Endothelial cell of umbilical vein (primary cell): ENCODE results near the gene CCS. TPM values are rescaled to one million over a fixed set of nuclear protein-coding genes. Genes with fewer than 3 reads are reported as not detected.

Source experiments
- BruUV-seq: library from RNA; stranded (reverse); fragments of 400-500 nt; replicated peaks from 2 replicates; lab custom pipeline; 2021; lab: Mats Ljungman, UMichigan
- CTCF ChIA-PET: fragments of 300-600, 350-600 bp; sonication (Branson Sonifier 250); formaldehyde crosslinking; loops from one replicate; lab custom pipeline; 2021; ENCODE audit warnings: antibody characterized with exemption, inconsistent platforms; lab: Charles Lee
- POLR2A ChIA-PET: fragments of 300-600, 350-600 bp; sonication (Branson Sonifier 250); formaldehyde crosslinking; loops from one replicate; lab custom pipeline; 2021; ENCODE audit warnings: antibody characterized with exemption, inconsistent platforms; lab: Charles Lee
- DNase-seq: peaks from one replicate; pipeline ENCODE4 v3.0.0-alpha.2; 2011; ENCODE audit warnings: low read depth, low spot score
- FAIRE-seq: peaks from 2 replicates; lab custom pipeline; 2011; peaks lifted over from hg19 to GRCh38; lab: Jason Lieb, UNC
- H2AFZ ChIP-seq: 2 replicates; pipeline ENCODE4 v1.6.0; 2012; ENCODE audit warnings: low read depth, low read length, control low read depth, inconsistent platforms
- H3K27ac ChIP-seq: 2 replicates; pipeline ENCODE4 v1.5.1; 2011; ENCODE audit warnings: low read depth, mild to moderate bottlenecking, control low read depth, low read length, moderate library complexity; ENCODE audit not compliant: insufficient read depth
- H3K27me3 ChIP-seq, 2 experiments: 2 replicates each; pipeline versions ENCODE4 v1.6.0 to v1.6.1; 2011; ENCODE audit warnings: low read length in 2 of 2, mixed read lengths in 1 of 2; ENCODE audit not compliant: control insufficient read depth in 2 of 2, insufficient read depth in 2 of 2
- H3K36me3 ChIP-seq, 2 experiments: 2 replicates in 1 of 2; 3 replicates in 1 of 2; pipeline ENCODE4 v1.5.1; 2011; ENCODE audit warnings: low read length in 2 of 2, mild to moderate bottlenecking in 1 of 2, moderate library complexity in 1 of 2; ENCODE audit not compliant: control insufficient read depth in 2 of 2, insufficient read depth in 2 of 2; ENCODE audit errors: extremely low read depth in 1 of 2
- H3K4me1 ChIP-seq: 3 replicates; pipeline ENCODE4 v1.5.1; 2011; ENCODE audit warnings: mild to moderate bottlenecking, low read length; ENCODE audit not compliant: control insufficient read depth, insufficient read depth; ENCODE audit errors: extremely low read depth
- H3K4me2 ChIP-seq: 2 replicates; pipeline ENCODE4 v1.6.1; 2011; ENCODE audit warnings: low read length, control low read depth, mixed read lengths; ENCODE audit not compliant: insufficient read depth
- H3K4me3 ChIP-seq, 3 experiments: fragments of 200-600 bp in 1 of 3; sonication (generic), shearing (Covaris generic) in 1 of 3; replicated peaks in 1 of 3; 2 replicates each; pipeline ENCODE4 v1.5.1; 2011 to 2016; ENCODE audit warnings: control low read depth in 3 of 3, low read length in 3 of 3, mild to moderate bottlenecking in 2 of 3, inconsistent platforms in 1 of 3, low read depth in 1 of 3, moderate library complexity in 1 of 3; ENCODE audit not compliant: insufficient read depth in 1 of 3
- H3K79me2 ChIP-seq: 2 replicates; pipeline ENCODE4 v1.6.0; 2012; ENCODE audit warnings: low read length, inconsistent platforms; ENCODE audit not compliant: control insufficient read depth, insufficient read depth
- H3K9ac ChIP-seq: replicated peaks from 2 replicates; pipeline ENCODE3; 2011; ENCODE audit warnings: low read length, control low read depth; ENCODE audit not compliant: insufficient read depth; ENCODE audit errors: extremely low read depth
- H3K9me1 ChIP-seq: replicated peaks from 3 replicates; pipeline ENCODE4 v1.6.0; 2011; ENCODE audit warnings: mild to moderate bottlenecking, low read length; ENCODE audit not compliant: control insufficient read depth, insufficient read depth; ENCODE audit errors: extremely low read depth
- H3K9me3 ChIP-seq: replicated peaks from 2 replicates; pipeline ENCODE4 v1.5.1; 2012; ENCODE audit warnings: low read length, inconsistent platforms; ENCODE audit not compliant: control insufficient read depth, insufficient read depth
- H4K20me1 ChIP-seq: replicated peaks from 2 replicates; pipeline ENCODE3; 2011; ENCODE audit warnings: mild to moderate bottlenecking, low read length; ENCODE audit not compliant: control insufficient read depth, insufficient read depth; ENCODE audit errors: extremely low read depth
- CTCF ChIP-seq, 2 donors: IDR thresholded peaks; 1 replicate in 1 of 2; 2 replicates in 1 of 2; pipeline ENCODE4 v1.5.1; 2011; ENCODE audit warnings: low read length in 2 of 2, mild to moderate bottlenecking in 2 of 2, moderate library complexity in 2 of 2, control low read depth in 1 of 2, inconsistent platforms in 1 of 2, low read depth in 1 of 2; ENCODE audit not compliant: insufficient read depth in 1 of 2; ENCODE audit errors: extremely low read depth in 1 of 2
- EZH2 ChIP-seq: IDR thresholded peaks from 2 replicates; pipeline ENCODE4 v1.6.1; 2012; ENCODE audit warnings: borderline replicate concordance, low read depth, mild to moderate bottlenecking, moderate library complexity, low read length, inconsistent platforms; ENCODE audit not compliant: severe bottlenecking
- FOS ChIP-seq: IDR thresholded peaks from 2 replicates; pipeline ENCODE4 v1.6.1; 2011; ENCODE audit warnings: mild to moderate bottlenecking, low read length, moderate library complexity, borderline replicate concordance; ENCODE audit not compliant: insufficient read depth
- GATA2 ChIP-seq: IDR thresholded peaks from 2 replicates; pipeline ENCODE4 v1.7.0; 2011; ENCODE audit warnings: low read depth, mild to moderate bottlenecking, moderate library complexity, mixed read lengths, low read length; ENCODE audit not compliant: insufficient read length, insufficient read depth
- JUN ChIP-seq: IDR thresholded peaks from 2 replicates; pipeline ENCODE4 v1.6.1; 2011; ENCODE audit warnings: borderline replicate concordance, low read depth; ENCODE audit not compliant: insufficient read length, insufficient read depth
- MYC ChIP-seq: IDR thresholded peaks from one replicate; pipeline ENCODE4 v1.6.1; 2011; ENCODE audit warnings: mild to moderate bottlenecking, low read depth, low read length
- POLR2A ChIP-seq: IDR thresholded peaks from 2 replicates; pipeline ENCODE4 v1.6.1; 2012; ENCODE audit warnings: low read depth, mild to moderate bottlenecking, control low read depth, low read length
- POLR2AphosphoS5 ChIP-seq: IDR thresholded peaks from 2 replicates; pipeline ENCODE4 v1.6.1; 2012; ENCODE audit warnings: low read depth, mild to moderate bottlenecking, control low read depth, low read length, moderate library complexity; ENCODE audit not compliant: insufficient read depth
- dilution Hi-C: fragments of 300-500 bp; cut with MboI; formaldehyde crosslinking; loops from one replicate; pipeline ENCODE4 v1.15.0; 2019; ENCODE audit warnings: low sequenced_read_pairs; ENCODE audit not compliant: extremely low pct_ligation_motif_present
- intact Hi-C: fragments of 100-400 bp; cut with micrococcal nuclease; formaldehyde crosslinking; loops from one replicate; pipeline ENCODE4 v1.10.0; 2022
- polyA plus RNA-seq, 4 experiments: library from polyadenylated mRNA; depleted of rRNA in 3 of 4; stranded (reverse) in 3 of 4; unstranded in 1 of 4; fragments of >200 nt; gene quantifications; 2 replicates each; pipeline versions ENCODE4 v1.2.1 to v1.2.3, GENCODE V29; 2011 to 2012; ENCODE audit warnings: missing spikeins in 1 of 4
- total RNA-seq: library from RNA; stranded (reverse); gene quantifications from 2 replicates; pipeline ENCODE4 v1.2.3, GENCODE V29; 2021
- TF ChIP-seq, protein P1 (sequence below): IDR thresholded peaks from 2 replicates; pipeline ENCODE4 v1.6.1; 2011; ENCODE audit not compliant: insufficient read depth, insufficient read length

CCS gene
- total and polyA plus RNA-seq, 2 donors (not counting 3 experiments of a cell fraction or from before 2014, with no cell fraction given) = 38.7 to 39.0 TPM

DNA sequence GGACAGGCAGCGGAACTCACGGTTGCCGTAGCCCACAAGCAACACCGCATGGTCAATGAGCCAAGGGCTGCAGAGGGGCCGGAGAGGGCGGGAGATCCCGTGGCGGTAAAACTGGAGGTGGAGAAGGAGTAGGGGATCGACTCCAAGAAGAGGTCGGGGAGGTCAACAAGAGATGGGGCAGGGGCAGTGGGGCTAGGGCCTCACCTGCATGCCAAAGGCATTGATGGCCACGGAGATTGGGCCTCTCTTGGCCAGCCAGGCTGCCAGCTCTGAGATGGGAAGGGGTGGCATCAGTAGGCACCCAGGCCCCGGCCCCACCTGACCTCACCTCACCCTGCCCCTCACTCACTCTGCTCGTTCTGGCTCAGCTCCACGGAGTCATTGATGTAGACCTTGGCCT, 28.4 kb upstream of the CCS start:
- no TSS peak for BruUV-seq
- no peak for TF ChIP-seq CTCF (IDR thresholded peaks at IDR 0.05; ENCODE audit: extremely low read depth in 1 of 2, insufficient read depth in 1 of 2, low read depth in 1 of 2, low read length in 2 of 2)
- TF ChIP-seq JUN = no peak
- TF ChIP-seq MYC = no peak
- no peak for TF ChIP-seq POLR2AphosphoS5
- TF ChIP-seq, protein P1, sequence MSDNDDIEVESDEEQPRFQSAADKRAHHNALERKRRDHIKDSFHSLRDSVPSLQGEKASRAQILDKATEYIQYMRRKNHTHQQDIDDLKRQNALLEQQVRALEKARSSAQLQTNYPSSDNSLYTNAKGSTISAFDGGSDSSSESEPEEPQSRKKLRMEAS = no peak
- no peak for TF ChIP-seq GATA2
- TF ChIP-seq POLR2A = no peak
- no peak for TF ChIP-seq EZH2
- no peak for TF ChIP-seq FOS
- no peak for FAIRE-seq
- no peaks in the 10 kb centered on the region for H3K27me3 ChIP-seq
- H3K27ac ChIP-seq = no peak overlapping the region
- H2AFZ ChIP-seq = no peak overlapping the region
- no peaks in the 10 kb centered on the region for H4K20me1 ChIP-seq
- no peaks in the 10 kb centered on the region for H3K9me1 ChIP-seq
- POLR2A ChIA-PET = no interaction called here
- CTCF ChIA-PET = no interaction called here
- DNase-seq = no peak
- H3K9me3 ChIP-seq = no peaks in the 10 kb centered on the region
- no peak overlapping the region for H3K4me3 ChIP-seq
- dilution Hi-C loops (no loop called here), intact Hi-C loops (no loop called here)
- H3K4me1 ChIP-seq = peaks cover 3% of the 10 kb centered on the region
- H3K79me2 ChIP-seq = no peaks in the 10 kb centered on the region
- H3K36me3 ChIP-seq = no peaks in the 10 kb centered on the region
- H3K4me2 ChIP-seq = no peak overlapping the region
- H3K9ac ChIP-seq = no peak overlapping the region
